GM18502 (cell line): ENCODE measurements around the gene CEACAM8.
"Not testable (repeated sequence)": the region's sequence is repeated elsewhere in the genome, so short reads cannot be mapped to it uniquely, and the experiment has no call there.

Experiments
- ATAC-seq: cut with Tn5 transposase; IDR thresholded peaks from one replicate; pipeline ENCODE4 v1.9.1; 2021; ENCODE audit warnings: mild to moderate bottlenecking; ENCODE audit not compliant: unreplicated experiment, poor library complexity

CEACAM8 gene

DNA sequence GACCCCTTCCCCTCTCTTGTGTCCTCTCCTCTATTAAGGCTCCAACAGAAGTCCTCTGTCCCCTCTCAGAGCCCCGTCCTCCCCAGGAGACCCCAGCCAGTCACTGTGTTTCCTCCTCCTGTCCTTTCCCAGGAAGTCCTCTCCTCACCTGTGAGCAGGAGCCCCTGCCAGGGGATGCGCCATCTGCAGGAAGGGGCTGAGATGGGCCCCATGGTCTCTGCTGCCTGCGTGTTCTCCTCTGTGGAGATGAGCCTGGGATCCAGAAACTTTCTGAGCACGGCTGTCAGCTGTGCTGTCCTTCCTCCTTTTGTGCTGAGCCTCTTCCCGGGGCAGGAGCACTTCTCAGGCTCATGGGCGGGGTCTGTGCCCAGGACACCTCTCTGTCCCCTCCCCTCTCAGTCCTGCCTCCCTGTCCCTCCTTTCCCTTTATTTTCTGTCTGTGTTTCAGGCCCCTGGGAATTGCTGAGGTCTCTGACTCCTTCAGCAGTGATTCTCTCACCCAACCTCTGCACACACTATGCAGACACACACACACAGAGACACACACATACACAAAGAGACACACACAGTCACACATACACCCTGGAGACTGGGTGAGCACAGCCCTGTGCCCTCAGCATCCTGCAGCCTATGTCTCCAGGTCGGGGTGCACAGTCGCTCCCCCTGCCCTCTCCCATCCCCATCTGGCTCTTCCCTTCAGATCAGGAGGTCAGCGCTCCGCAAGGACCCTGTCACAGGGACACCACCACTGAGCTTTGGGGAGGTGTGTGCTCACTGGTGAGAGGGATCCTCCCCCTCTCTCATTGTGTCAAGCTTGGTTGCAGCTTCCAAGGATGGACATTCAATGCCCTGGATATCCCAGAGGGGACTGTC is at the start of gene CEACAM8:
CEACAM8 (minus strand) TSS at position 308 of the 873 bp plus-strand sequence; CDS start at position 212, 96 bp downstream.
- ATAC-seq, result no peak

DNA sequence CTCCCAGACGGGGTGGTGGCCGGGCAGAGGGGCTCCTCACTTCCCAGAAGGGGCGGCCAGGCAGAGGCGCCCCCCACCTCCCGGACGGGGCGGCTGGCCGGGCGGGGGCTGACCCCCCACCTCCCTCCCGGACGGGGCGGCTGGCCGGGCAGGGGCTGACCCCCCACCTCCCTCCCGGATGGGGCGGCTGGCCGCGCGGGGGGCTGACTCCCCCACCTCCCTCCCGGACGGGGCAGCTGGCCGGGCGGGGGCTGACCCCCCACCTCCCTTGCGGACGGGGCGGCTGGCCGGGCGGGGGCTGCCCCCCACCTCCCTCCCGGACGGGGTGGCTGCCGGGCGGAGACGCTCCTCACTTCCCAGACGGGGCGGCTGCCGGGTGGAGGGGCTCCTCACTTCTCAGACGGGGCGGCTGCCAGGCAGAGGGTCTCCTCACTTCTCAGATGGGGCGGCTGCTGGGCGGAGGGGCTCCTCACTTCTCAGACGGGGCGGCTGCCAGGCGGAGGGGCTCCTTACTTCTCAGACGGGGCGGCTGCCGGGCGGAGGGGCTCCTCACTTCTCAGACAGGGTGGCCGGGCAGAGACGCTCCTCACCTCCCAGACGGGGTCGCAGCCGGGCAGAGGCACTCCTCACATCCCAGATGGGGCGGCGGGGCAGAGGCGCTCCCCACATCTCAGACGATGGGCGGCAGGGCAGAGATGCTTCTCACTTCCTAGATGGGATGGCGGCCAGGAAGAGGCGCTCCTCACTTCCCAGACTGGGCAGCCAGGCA is 44.8 kb upstream of the CEACAM8 start:
- ATAC-seq, result not testable (repeated sequence)

DNA sequence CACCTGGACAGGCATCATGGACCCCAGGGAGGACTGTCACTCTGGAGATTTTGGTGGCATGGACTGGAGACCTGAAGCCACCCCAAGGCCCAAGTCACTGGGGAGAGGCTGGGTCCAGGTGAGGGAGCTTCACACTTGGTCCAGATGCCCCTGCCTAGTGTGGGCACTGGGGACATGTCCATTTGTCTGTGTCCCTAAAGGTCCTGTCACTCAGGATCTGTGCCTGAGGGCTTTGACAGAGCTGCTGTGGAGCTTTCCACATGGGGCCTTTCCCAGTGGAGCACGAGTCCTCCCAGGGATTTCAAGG is 40.5 kb upstream of the CEACAM8 start:
- no peak for ATAC-seq

DNA sequence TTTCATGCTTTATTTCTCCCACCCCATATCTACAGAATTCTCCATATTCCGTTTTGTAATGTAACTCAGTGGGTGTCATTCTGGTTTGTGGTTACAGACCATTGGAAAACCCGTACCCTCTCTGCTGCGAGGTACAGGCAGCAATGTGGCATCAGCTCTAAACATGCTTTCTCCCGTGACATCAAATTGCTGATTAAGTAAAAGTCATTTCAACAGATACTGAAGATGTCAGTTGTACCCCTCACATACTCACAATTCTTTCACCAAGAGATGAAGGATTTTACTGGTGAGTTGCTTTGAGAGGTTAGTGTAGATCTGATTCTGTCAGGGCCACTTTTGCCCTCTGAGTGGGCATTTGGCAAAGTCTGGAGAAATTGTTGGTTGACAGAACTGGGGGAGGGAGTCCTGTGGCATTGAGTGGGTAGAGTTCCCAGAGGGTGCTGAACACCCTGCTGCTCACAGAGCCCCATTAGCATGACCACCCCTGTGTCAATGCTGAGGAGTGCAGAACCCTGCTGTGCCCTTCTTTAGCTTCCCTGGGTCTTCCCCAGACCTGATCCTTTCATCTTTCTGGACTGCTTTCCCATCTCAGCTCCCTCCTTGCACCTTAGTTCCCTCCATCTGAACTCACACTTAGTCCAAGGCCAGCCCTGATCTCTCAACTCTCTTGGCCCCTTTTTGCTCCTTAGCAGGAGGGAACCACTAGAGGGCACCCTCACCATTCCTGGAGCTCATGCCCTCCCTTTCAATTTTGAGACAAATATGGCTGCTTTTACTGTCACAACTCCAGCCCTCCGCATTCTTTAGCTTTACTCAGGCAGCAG is 39.9 kb upstream of the CEACAM8 start:
- ATAC-seq, result no peak

DNA sequence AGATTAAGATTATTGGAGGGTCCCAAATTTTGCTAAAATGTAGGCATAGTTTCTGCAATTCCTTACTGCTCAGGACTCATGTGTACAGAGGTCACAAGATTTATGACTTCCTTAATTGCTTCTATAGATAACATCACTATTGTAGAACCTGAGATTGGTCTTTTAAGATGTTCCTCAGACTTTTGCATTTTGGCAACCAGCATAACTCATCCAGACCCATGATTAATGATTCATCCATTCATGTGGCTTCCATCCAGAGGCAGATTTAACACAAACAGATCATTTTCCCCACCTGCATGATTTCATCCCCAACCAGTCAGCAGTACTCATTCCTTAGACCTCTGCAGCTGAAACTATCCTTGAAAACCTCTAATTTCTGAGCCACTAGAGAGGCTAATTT is 34.5 kb upstream of the CEACAM8 start:
- ATAC-seq, result no peak

DNA sequence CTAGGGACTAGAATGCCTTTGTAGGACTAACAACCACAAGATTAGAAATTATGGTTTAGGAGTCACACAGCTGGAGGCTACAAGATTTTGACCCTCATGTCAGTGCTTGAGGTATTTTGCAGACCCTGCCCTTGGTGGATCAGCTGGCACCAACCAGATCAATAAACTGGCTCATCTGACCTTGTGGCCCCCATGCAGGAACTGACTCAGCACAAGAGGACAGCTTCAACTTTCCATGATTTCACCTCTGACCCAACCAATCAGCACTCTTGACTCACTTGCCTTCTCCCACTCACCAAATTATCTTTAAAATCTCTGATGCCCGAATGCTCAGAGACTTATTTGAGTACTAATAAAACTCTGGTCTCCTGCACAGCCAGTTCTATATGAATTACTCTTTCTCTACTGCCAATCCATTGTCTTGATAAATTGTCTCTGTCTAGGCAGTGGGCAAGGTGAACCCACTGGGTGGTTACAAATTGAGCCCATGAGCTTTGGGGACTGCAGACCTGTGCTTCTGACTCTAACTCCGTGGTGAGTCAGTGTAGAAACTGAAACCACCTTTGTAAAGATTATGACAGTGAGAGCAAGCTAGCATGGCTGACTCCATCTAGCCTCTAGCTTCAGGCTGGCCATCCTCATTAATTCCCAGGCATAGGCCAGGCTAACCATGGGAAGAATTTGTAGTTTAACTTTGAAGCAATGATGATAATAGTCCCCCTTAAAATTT is 33.9 kb upstream of the CEACAM8 start:
- no peak for ATAC-seq

DNA sequence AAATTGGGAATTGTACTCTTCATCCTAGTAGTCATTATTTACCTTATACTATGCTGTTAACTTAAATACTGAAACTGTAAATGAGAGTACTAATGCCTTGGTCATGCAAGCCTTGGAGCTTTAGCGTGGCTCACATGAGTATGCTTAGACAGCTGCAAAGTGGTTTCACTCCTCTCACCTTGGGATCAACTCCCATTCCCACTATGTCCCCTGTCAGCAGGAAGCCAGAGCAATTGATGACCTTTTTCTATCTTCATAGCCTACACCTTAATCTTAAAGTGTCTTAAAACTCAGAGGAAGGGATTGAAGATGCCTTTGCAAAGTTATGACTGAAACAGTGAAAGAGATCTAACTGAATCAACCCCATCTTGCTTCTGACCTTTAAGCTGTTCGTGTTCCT is 33.2 kb upstream of the CEACAM8 start:
- no peak for ATAC-seq

DNA sequence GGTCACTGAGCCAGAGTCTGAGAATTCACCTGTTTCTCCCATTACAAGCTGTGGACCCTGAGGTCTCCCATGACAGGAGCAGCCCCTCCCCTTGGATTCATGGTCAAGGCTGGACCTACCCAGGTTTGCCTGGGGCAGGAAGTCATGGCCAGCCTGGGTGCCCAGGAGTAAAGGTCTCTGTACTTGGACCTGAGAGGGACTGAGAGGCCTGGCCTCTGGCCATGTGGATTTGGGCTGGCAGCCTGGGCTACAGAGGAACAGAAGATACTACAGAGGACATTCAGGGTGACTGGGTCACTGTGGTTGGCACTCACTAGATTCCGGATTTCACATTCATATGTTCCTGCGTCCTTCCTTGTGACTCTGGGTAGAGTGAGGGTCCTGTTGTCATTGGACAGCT is 31.5 kb upstream of the CEACAM8 start:
- ATAC-seq, result no peak

DNA sequence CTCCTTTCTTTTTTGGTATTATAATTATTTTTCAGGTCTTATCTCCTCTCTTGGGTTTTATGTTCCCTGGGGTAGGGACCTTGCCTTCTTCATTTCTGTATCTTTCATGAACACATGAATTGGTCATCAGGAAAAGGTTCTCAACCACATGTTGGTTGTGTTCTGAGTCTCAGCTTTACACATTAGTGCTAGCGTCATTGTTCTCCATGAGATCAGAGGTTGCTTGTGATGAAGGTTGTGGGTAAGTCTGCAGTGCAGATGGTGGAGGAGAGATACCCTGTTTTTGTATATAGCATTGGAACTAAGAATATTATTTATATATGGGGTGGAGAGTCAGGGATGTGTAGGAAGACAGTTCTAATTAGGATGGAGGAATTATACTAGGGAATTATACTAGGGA is 24.5 kb upstream of the CEACAM8 start:
- ATAC-seq, result no peak

DNA sequence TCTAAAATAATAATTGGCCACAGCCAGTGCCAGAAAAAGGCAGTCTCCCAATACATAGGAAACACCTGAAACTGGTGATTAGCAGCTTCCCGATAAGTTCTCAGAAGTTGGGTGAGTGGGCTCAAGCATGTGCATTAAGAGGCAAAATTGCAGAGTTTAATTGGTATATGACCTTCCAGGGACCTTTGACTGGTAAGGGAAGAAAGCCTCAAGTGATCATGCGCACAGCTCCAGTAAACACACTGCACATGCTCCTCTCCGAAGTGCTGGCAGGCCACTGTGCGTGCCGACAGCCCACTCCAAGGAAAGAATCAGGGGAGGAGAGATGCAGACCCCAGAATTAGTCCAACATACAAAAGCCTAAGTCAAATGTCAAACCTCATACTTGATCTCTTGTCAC is 18.9 kb upstream of the CEACAM8 start:
- ATAC-seq, result no peak

DNA sequence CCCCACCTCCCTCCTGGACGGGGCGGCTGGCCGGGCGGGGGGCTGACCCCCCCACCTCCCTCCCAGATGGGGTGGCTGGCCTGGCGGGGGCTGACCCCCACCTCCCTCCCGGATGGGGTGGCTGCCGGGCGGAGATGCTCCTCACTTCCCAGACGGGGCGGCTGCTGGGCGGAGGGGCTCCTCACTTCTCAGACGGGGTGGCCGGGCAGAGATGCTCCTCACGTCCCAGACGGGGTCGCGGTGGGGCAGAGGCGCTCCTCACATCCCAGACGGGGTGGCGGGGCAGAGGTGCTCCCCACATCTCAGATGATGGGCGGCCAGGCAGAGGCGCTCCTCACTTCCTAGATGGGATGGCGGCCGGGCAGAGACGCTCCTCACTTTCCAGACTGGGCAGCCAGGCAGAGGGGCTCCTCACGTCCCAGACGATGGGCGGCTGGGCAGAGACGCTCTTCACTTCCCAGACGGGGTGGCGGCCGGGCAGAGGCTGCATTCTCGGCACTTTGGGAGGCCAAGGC is 15.7 kb upstream of the CEACAM8 start:
- ATAC-seq, result not testable (repeated sequence)

DNA sequence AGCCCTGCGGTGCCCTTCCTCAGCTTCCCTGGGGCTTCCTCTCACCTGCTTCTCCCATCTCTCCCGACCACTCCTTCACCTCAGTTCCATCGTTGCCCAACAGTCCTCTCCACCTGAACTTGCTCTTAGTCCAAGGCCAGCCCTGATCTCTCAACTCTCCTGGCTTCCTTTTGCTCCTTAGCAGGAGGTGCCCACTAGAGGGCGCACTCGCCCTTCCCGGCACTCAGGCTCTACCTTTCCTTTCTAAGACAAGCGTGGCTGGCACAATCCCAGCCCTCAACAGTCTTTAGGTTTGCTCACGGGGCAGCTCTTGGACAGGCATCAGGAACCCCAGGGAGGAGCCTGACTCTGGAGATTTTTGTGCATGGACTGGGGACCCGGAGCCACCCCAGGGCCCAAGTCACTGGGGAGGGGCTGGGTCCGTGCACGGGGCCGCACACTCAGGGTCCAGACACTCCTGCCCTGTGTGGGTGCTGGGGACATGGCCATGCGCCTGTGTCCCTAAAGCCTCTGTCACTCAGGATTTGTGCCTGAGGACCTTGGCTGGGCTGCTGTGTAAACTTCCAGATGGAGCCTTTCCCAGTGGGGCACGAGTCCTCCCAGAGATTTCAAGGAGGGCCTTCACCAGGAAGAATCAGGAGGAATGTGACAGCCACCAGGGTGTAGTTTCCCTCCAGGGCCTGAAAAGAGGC is 12.1 kb upstream of the CEACAM8 start:
- ATAC-seq, result no peak

DNA sequence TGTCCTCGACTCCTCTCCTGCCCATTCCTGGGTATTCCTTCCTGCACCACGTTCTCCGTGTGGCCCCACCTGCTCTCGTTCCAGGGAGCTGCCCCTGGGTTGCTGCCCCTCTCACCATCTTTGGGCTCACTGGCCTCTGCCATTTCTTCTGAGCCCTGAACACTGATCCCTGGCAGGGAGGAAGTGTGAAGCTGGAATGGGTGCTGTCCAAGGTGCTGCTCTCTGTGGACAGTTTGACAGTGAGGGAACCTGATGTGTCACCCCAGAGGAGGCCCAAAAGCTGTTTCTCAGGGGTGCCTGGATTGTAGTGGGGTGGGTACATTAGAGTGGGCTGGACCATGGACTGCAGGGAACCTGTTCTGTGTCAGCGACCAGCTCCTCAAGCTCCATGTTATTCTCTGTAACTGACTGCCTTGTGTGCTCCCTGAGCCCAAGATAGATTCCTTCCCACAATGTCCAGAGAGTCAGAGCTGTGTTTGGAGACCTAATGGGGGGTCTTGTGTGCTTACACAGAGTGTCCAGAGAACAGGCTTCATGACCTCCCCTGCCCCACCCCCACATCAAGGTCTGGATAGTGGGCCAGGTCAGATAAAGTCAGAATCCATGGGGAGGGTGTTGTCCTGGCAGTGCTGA is 7.2 kb upstream of the CEACAM8 start:
- ATAC-seq, result no peak

DNA sequence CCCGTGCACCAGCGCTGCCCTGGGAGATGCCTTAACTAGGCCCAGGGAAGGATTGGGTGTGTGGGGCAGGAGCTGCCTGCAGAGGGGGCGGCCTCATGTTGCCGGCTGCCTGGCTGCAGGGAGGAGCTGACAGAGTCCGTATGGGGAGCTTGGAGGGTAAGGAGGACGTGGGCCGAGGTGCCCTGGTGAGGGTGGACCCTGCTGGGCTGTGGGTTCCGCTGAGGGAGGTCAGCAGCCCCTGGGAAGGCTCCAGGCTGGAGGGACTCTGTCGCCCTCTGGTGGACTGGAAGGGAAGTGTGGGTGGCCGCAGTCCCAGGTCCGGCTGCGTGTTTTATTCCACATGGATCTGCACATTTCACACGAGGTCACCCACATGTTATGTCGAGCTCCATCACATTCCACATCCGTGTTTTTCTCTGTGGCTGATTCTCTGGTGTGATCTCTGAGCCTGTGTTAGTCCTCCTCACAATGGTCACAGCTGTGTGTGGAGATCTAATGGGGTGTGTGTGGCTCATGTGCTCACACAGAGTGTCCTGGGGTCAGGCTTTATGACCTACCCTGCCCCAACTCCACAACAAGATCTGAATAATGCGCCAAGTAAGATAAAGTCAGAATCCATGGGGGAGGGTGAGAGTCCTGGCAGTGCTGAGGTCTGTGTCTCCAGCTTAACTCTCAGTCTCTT is 1.8 kb upstream of the CEACAM8 start:
- ATAC-seq, result no peak

DNA sequence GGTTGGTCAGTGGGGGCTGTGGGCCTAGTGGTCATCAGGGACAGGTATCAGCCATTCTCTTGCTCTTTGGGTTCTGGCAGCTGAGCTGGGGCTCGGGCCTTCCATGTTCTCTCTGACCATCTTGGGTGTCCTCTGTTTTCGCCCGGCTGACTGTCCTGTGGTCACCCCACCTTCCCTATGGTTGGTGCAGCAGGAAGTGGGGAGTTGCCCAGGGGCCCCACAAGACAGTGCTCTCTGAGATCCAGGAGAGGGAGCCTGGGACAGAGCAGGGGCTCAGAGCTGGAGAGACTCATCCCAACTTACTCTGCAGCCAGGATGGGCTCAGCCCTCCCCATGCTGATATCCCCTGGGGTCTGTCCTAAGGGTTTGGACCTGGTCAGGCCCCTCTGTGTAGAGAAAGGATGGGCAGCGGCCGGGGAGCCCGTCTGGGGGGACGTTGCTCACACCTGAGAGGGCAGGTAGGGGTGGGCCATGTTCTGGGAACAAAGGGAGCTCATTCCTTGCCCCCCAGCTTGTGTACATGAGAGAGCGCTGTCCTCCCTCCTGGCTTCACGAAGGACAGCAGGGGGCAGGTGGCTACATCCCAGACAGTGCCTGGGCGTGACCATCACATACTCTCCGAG is 937 bp upstream of the CEACAM8 start:
- ATAC-seq, result no peak

DNA sequence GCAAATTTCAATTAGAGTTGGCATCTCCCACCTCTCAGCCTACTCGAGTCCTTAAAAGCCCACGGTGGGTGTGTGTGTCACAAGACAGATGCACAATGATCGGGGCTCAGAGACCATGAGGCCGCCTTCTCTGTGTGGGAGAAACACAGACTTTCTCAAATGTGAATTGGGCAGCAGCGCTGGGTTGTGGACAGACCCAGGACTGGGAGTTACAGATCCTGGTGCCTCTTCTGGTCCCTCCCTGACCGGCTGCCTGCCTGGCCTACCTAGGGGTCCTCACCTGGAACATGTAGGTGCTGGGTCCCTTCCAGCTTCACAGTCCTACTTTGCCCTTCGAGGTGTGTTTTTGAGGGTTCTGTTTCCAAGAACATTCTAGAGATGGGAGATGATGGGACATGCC is 4.9 kb downstream of the CEACAM8 start:
- ATAC-seq, result no peak

DNA sequence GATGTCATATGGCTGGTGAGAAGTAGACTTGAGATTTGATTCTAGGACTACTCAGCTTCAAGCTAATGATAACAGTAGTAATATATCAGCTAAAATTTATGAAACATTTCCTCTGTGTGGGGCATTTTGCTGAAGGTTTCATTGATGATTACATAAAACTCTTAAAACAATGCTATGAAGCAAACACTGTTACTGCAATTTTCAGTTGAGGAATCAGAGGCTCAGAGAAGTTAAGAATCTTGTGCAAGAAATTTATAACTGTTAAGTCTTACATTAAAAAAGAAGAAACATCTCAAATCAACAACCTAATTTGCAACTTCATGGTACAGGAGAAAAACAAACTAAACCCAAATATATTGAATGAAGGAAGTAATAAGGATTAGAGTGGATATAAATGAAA is 10.3 kb downstream of the CEACAM8 start:
- ATAC-seq, result no peak

DNA sequence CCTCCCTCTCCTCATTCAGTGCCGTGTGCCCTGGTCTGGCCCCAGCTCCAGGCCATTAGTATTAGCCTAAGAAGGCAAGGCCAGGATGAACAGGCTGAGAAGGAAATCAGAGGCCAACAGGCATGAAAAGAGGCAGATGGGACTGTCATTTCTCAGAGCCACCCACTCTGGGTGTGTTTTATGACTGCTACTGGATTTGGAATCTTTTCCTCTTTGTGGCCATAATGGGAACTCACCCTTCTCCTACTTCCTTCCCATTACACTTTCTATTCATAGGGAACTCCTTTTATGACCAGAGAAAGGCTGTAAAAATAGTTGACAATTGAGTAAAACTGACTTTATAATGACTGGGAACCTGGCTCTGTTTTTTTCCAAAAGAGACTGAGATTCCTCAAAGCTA is 17.7 kb downstream of the CEACAM8 start:
- no peak for ATAC-seq
